Measurements from ENCODE around the gene SLC38A10. TPM values are rescaled to one million over a fixed set of nuclear protein-coding genes. Genes with fewer than 3 reads are reported as not detected.

Gene SLC38A10
- total RNA-seq, 1 experiment from 2014 or later, result 43.8 TPM

DNA sequence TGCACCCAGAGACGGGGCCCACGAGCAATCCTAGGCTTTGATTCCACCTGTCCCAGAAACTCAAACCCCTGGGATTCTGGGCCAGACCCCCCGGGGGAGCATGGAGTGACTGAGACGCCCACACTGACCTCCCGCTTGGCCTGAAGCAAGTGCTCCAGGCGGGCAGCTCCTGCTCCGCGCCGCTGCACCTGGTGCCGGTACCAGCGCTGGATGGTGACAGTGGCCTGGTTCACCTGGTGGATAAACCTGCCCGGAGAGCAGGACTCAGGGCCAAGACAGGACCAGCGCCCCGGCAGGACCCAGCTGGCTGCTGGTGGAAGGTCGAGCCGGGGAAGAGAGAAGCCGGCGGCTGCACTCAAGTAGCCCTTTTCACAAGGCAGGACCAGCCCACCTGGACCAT is 94.9 kb downstream of the SLC38A10 start:
- no peak overlapping the region for H2AFZ ChIP-seq (ENCODE audit: low read length)
- H2AK5ac ChIP-seq (ENCODE audit: insufficient read length, low read length), result no peak overlapping the region
- H3K4me1 Mint-ChIP-seq, result peaks cover 3% of the 10 kb centered on the region in 2 experiments; a peak in 2 of 4 replicates
- no peak overlapping the region for H3K4me3 Mint-ChIP-seq
- H2BK5ac ChIP-seq (ENCODE audit: insufficient read length, low read length), result no peak overlapping the region
- H3K79me1 ChIP-seq (ENCODE audit: insufficient read depth, low read depth, low read length, poor library complexity, severe bottlenecking), result no peaks in the 10 kb centered on the region
- H3K27me3 ChIP-seq (ENCODE audit: insufficient read depth, low read length), result no peaks in the 10 kb centered on the region
- H2BK12ac ChIP-seq (ENCODE audit: insufficient read length, low read depth, low read length), result no peak overlapping the region
- WGBS (ENCODE audit: extremely low coverage, insufficient read length, low lambda C conversion rate), result no CpG with 5 or more reads among the region's 18 CpGs
- H3T11ph ChIP-seq (ENCODE audit: low read length), result no peak overlapping the region
- no peak overlapping the region for H3K9ac ChIP-seq (ENCODE audit: extremely low read depth, insufficient read length, low read length)
- no peak overlapping the region for H3K23ac ChIP-seq (ENCODE audit: insufficient read length, low read depth, low read length)
- no peak overlapping the region for H3K27ac Mint-ChIP-seq
- no peaks in the 10 kb centered on the region for H3K9me3 Mint-ChIP-seq
- H3K79me2 ChIP-seq (ENCODE audit: insufficient read depth, low read length), result no peaks in the 10 kb centered on the region
- H3K4ac ChIP-seq (ENCODE audit: low read depth, low read length), result no peak overlapping the region
- no peaks in the 10 kb centered on the region for H3K27me3 Mint-ChIP-seq (ENCODE audit: low read depth)
- no peaks in the 10 kb centered on the region for H3K23me2 ChIP-seq (ENCODE audit: insufficient read length, low read depth, low read length, poor library complexity, severe bottlenecking)
- H4K5ac ChIP-seq (ENCODE audit: insufficient read length, low read depth, low read length), result no peak overlapping the region
- H4K91ac ChIP-seq (ENCODE audit: insufficient read length, low read depth, low read length), result no peak overlapping the region
- H3K18ac ChIP-seq (ENCODE audit: insufficient read length, low read depth, low read length), result no peak overlapping the region
- DNase-seq, result no peak
- no peak overlapping the region for H3K4me2 ChIP-seq (ENCODE audit: insufficient read depth, insufficient read length, low read length)
- H3K4me1 ChIP-seq (ENCODE audit: insufficient read depth, low read length), result no peaks in the 10 kb centered on the region
- H2BK20ac ChIP-seq (ENCODE audit: low read depth, low read length, poor library complexity, severe bottlenecking), result no peak overlapping the region
- no peak overlapping the region for H3K14ac ChIP-seq (ENCODE audit: insufficient read depth, low read length)
- no peak overlapping the region for H3K27ac ChIP-seq (ENCODE audit: insufficient read length, low read depth, low read length)
- peaks cover 0 to 21% (median 16%) of the 10 kb centered on the region in 3 experiments; a peak in 5 of 7 replicates for H3K36me3 Mint-ChIP-seq (ENCODE audit: insufficient read depth in 1 of 3, low read depth in 3 of 3)
- H4K20me1 ChIP-seq (ENCODE audit: control insufficient read depth, insufficient read depth, insufficient read length), result no peaks in the 10 kb centered on the region
- TF ChIP-seq, protein P1, sequence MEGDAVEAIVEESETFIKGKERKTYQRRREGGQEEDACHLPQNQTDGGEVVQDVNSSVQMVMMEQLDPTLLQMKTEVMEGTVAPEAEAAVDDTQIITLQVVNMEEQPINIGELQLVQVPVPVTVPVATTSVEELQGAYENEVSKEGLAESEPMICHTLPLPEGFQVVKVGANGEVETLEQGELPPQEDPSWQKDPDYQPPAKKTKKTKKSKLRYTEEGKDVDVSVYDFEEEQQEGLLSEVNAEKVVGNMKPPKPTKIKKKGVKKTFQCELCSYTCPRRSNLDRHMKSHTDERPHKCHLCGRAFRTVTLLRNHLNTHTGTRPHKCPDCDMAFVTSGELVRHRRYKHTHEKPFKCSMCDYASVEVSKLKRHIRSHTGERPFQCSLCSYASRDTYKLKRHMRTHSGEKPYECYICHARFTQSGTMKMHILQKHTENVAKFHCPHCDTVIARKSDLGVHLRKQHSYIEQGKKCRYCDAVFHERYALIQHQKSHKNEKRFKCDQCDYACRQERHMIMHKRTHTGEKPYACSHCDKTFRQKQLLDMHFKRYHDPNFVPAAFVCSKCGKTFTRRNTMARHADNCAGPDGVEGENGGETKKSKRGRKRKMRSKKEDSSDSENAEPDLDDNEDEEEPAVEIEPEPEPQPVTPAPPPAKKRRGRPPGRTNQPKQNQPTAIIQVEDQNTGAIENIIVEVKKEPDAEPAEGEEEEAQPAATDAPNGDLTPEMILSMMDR (conservative IDR thresholded peaks at IDR 0.05), result no peak
- H2BK15ac ChIP-seq (ENCODE audit: low read depth, low read length), result no peak overlapping the region
- H4K8ac ChIP-seq (replicated peaks; ENCODE audit: insufficient read length, low read depth, low read length), result no peak overlapping the region
- H2BK120ac ChIP-seq (ENCODE audit: low read depth, low read length, poor library complexity, severe bottlenecking), result no peak overlapping the region
- no peaks in the 10 kb centered on the region for H3K9me3 ChIP-seq (ENCODE audit: control insufficient read depth, low read depth, low read length)
- no peak overlapping the region for H3K56ac ChIP-seq (ENCODE audit: insufficient read length, low read depth, low read length)

Measured in H9 (cell line).